Erythroblast (primary cell): ENCODE data around the gene DNASE1L1.
"Not testable (repeated sequence)": the region's sequence is repeated elsewhere in the genome, so short reads cannot be mapped to it uniquely, and the experiment has no call there.

Source experiments
- DNase-seq, 2 experiments: peaks; one replicate each; lab custom pipeline; 2025; lab: John Stamatoyannopoulos, UW
- GATA1 ChIP-seq: IDR thresholded peaks from 2 replicates; pipeline ENCODE4 v1.6.1; 2011; ENCODE audit warnings: low read depth, mild to moderate bottlenecking, control low read depth, low read length, moderate library complexity
- POLR2A ChIP-seq: IDR thresholded peaks from 2 replicates; pipeline ENCODE4 v1.6.1; 2011; ENCODE audit warnings: mild to moderate bottlenecking, low read length

The DNASE1L1 gene

GRCh38 chrX:154403192-154403591 is 5.9 kb downstream of the DNASE1L1 start:
- TF ChIP-seq GATA1: no peak
- TF ChIP-seq POLR2A: no peak
- no peak for DNase-seq

GRCh38 chrX:154402622-154403127 is 6.4 kb downstream of the DNASE1L1 start:
- DNase-seq: no peak

GRCh38 chrX:154401918-154402621 is 7.0 kb downstream of the DNASE1L1 start:
- TF ChIP-seq POLR2A (no peak), GATA1 (no peak)
- no peak for DNase-seq

More at GRCh38 chrX:154402622-154403127, 6.4 kb downstream of the DNASE1L1 start:
- TF ChIP-seq GATA1: no peak
- TF ChIP-seq POLR2A: no peak

- peak in 1 of 2 experiments; percentile 54 for DNase-seq
- TF ChIP-seq GATA1: no peak
- peak; percentile 74 for TF ChIP-seq POLR2A
Observed at GRCh38 chrX:154401045-154401799, 7.8 kb downstream of the DNASE1L1 start.

GRCh38 chrX:154400369-154400817 is 8.7 kb downstream of the DNASE1L1 start:
- not testable (repeated sequence) for DNase-seq

GRCh38 chrX:154399527-154400368 is 9.3 kb downstream of the DNASE1L1 start:
- no peak for TF ChIP-seq POLR2A
- TF ChIP-seq GATA1: no peak
- peak in 1 of 2 experiments; percentile 41 for DNase-seq

DNA sequence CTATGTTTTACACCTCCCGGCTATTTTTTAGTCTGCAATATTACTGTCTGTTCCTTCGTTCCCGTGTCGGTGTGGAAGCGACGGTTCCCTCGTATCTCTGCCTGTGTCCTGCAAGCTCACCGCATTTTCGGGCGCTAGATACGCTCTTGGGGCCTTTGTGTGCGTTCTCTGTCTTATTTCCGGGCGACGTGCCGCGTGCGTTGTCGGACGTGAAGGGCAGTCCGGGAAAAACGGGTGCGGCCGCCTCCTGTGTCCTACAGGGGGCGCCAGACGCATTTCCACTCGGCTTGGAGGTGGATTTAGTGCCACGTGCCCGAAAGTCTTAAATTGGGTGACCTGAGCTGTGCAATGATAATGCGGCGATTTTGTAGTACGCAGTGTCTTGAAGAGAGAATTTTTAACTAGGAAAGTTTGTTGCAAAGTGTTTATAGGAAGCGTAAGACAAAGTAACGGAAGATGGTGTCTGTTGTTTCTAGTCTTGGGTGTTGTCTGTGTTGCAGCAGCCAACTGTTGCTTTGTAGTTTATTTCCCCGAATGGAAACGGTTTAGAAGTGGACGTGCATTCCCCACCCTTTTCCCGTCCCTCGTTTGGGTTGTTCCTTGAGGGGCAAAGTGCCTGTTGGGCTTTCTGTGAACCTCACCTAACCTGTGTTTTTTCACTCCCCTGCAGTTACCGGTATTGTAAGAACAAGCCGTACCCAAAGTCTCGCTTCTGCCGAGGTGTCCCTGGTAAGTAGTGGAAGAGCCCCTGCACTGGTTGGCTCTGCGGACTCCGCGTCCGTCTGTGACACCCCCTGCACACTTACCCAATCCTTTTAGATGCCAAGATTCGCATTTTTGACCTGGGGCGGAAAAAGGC is 10.2 kb downstream of the DNASE1L1 start:
- peak; percentile 90 to 93 for DNase-seq
- TF ChIP-seq POLR2A: no peak
- TF ChIP-seq GATA1: no peak

GRCh38 chrX:154397888-154398667 is 11.0 kb downstream of the DNASE1L1 start, which contains the start of gene RPL10:
Gene RPL10, plus strand, starts transcription at chrX:154398377. Its CDS starts 143 bp downstream, at chrX:154398520.
- peak; percentile 96 to 97 for DNase-seq
- peak; percentile 100 for TF ChIP-seq POLR2A
- TF ChIP-seq GATA1: no peak

- DNase-seq: peak; percentile 74 to 76
- TF ChIP-seq GATA1: no peak
- TF ChIP-seq POLR2A: no peak
Observed at GRCh38 chrX:154396973-154397887, 11.8 kb downstream of the DNASE1L1 start.

DNA sequence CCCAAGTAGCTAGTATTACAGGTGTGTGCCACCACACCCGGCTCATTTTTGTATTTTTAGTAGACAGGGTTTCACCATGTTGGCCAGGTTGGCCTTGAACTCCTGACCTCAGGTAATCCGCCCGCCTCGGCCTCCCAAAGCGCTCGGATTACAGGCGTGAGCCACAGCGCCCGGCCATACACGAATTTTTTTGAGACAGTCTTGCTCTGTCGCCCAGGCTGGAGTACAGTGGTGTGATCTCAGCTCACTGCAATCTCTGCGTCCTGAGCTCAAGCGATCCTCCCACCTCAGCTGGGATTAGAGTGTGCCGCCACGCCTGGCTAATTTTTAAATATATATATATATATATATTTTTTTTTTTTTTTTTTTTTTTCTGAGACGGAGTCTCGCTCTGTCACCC is 12.7 kb downstream of the DNASE1L1 start:
- not testable (repeated sequence) for DNase-seq

- not testable (repeated sequence) for DNase-seq
Observed at GRCh38 chrX:154389812-154390747, 19.0 kb downstream of the DNASE1L1 start.

- not testable (repeated sequence) for DNase-seq
Observed at GRCh38 chrX:154388649-154389048, 20.4 kb downstream of the DNASE1L1 start.

DNA sequence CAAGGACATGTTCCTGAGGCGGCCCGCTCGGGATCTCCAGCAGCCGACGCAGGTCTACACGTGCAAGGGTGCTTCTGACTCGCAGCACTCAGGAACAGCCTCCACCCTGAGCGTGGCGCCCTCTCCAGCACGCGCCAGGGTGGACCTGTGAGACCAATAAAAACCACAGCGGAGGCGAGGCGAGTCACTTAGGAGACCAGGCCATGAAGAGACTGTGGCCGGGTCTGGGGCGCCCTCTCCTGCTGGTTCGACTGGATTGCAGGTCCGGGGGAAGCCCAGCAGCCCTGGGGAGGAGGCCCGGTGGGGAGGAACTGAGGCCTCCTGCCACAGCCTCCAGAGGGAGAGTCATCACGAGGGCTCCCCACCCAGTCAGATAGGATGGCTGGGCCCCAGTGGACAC is 21.0 kb downstream of the DNASE1L1 start:
- not testable (repeated sequence) for DNase-seq
